OCI-LY1 (cell line): ENCODE data around the gene CPNE8.

Source experiments
- CTCF ChIP-seq: fragments of 200-600 bp; sonication (generic), shearing (Covaris generic); IDR thresholded peaks from 2 replicates; pipeline ENCODE4 v1.5.1; 2017; ENCODE audit warnings: mild to moderate bottlenecking, antibody characterized with exemption, low read length, moderate library complexity, mixed read lengths
- EZH2 ChIP-seq: fragments of 200-600 bp; sonication (generic), shearing (Covaris generic); IDR thresholded peaks from 2 replicates; pipeline ENCODE4 v1.8.0; 2017; ENCODE audit warnings: borderline replicate concordance, mixed run types, mild to moderate bottlenecking, antibody characterized with exemption, low read length, moderate library complexity, mixed read lengths

DNA sequence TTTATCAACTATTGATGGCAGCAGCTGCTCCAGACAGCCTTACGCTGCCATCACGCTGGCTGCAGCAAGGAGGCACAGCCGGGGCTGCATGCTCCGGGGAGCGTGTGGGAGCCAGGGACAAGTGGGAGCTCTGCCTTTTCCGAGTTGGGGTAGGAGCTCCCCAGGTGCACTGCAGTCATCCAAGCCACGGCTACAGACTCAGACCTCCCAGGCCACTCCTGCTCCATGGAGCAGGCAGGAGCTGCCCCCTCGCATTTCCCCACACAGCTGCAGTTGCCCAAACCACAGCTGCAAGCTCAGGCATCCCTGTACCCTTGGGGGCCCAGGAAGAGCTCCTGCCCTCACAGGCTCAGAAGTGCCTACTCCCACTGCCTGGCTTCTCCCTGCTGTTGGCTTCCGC lies 184.7 kb downstream of the CPNE8 start:
- TF ChIP-seq CTCF (no peak), EZH2 (no peak)
